HG03469 (cell line): ENCODE measurements around the gene TIPARP.
"Not testable (repeated sequence)": the region's sequence is repeated elsewhere in the genome, so short reads cannot be mapped to it uniquely, and the experiment has no call there.

Source experiments
- ATAC-seq: cut with Tn5 transposase; IDR thresholded peaks from one replicate; pipeline ENCODE4 v1.9.1; 2021; ENCODE audit warnings: mild to moderate bottlenecking, moderate library complexity, moderate number of reproducible peaks; ENCODE audit not compliant: unreplicated experiment

Gene TIPARP

GRCh38 chr3:156737049-156737448 is 62.7 kb downstream of the TIPARP start:
- not testable (repeated sequence) for ATAC-seq

DNA sequence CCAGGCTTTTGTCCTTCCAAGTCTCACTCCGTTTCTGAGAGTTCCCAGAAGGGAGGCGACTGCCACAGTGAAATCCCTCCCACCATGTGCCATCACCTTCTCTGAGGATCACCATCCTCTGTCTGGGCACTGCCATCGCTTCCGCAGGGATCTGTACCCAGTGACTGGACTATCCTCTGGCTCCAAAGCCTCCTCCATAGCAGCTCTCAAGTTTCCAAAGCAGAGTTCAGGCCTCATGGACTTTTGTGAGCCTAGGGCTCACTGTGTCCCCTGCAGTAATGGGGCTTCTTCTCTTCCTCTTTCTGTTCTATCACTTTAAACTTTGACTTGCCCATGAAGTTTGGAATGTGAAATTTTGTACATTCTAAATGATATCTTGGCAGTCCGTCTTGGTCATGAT is 63.9 kb downstream of the TIPARP start:
- ATAC-seq: no peak

GRCh38 chr3:156739976-156740375 is 65.6 kb downstream of the TIPARP start:
- ATAC-seq: no peak

DNA sequence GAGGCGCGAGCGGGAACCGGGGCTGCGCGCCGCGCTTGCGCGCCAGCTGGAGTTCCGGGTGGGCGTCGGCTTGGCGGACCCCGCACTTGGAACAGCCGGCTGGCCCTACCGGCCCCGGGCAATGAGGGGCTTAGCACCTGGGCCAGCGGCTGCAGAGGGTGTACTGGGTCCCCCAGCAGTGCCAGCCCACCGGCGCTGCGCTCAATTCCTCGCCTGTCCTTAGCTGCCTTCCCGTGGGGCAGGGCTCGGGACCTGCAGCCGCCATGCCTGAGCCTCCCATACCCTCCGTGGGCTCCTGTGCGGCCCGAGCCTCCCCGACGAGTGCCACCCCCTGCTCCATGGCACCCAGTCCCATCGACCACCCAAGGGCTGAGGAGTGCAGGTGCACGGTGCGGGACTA is 66.2 kb downstream of the TIPARP start:
- ATAC-seq: not testable (repeated sequence)

DNA sequence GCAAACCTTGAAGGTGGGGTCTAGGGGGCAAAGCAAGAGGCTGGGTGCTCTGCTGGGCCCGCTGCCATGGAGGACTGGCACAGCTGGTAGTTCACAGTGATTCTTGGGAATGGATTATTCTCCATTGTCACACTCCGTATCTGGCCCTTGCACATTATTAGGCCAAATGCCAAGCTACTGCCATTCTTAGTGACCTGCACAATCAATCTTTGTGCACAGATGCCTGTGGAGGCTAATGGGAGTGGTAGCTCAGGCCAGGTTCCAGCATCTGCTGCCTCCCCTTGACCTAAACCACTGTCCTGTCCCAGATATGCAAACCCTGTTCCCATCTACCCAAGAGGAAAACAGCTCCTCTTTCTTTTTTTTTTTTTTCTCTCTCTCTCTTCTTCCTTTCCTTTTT is 67.5 kb downstream of the TIPARP start:
- no peak for ATAC-seq

DNA sequence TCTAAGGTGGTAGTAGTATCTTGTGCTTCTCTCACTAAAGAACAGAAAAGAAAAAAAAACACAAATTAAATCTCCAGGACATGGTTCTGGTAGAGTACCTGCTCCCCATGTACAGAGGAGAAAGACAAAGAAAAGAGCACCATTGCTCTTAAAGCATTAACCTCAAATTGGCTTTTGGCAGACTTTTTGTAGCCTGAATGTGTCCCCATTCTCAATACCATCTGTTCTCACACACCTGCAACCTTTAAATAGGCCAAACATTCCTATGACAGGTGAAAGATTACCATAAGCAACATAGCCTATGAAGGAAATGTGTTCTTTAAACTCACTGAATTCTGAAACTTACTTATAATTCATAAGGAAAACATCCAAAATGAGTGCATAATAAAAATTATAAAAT is 68.0 kb downstream of the TIPARP start:
- ATAC-seq: no peak

DNA sequence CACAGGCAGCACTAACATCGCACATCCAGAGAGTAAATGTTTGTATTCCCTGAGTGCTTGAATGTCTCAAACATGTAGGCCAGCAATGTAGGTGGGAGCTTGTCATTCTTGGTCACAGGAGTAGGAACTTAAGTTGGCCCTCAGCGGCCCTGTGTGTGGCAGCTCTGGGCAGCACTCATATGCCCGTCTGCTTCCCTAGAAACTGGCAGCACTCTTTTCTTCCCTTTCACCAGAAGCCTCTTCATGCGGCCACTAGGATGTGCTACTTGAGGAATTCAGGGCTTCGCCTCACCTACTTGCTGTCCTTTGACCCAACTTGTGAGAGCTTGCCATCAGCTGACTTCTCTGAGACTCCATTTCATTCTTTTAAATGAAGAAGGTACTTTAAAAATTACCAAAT is 69.5 kb downstream of the TIPARP start:
- ATAC-seq: no peak

GRCh38 chr3:156744631-156745030 is 70.2 kb downstream of the TIPARP start:
- ATAC-seq: no peak

- no peak for ATAC-seq
Measured at GRCh38 chr3:156745766-156746165, 71.4 kb downstream of the TIPARP start.

DNA sequence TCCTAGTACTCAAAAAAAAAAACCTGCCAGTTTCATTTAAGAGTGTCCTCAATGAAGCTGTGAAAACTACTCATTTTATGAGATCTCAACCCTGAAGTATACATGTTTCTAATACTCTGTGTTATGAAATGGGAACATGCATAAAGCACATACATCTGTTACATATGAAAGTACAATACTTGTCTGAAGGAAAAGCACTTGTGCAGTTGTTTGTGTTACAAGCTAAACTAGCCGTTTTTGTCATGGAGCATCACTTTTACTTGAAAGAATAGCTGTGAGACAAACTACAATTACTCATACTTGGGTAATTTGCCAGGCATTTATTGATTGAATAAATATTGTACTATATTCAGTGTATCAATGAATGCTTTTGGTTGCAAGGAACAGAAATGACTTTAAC is 72.7 kb downstream of the TIPARP start:
- no peak for ATAC-seq

GRCh38 chr3:156749244-156749643 is 74.9 kb downstream of the TIPARP start:
- no peak for ATAC-seq

DNA sequence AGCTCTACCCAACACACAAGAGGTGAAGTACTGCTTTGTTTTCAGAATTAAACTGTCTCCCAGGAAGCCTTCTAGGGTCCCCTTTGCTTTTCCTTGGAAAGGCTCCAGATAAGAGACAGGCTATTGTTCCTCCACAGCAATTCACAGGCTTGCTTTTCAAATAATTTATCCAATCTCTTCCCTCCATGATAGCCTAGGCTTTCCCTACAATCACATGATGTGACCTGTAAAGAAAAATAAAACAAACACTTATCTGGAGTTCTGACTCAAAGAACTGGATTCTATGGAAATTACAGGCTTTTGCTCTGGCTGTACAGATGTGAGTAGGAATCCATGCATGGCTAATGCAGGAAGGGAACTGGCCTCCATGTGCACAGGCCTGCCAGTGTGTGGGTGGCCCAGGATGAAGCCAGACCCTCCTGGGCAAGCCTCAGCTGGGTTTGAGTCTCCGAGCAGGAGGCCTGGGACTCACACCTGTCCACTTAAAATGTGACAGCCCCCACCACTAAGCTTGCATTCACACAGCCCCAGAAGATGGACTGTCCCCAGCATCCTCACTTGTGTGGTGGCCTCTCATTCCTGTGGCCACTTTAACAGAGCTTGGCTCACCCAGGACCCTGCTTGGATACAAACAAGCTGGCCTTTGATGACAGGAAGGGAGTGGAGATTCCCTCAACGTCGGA is 75.9 kb downstream of the TIPARP start:
- ATAC-seq: no peak

DNA sequence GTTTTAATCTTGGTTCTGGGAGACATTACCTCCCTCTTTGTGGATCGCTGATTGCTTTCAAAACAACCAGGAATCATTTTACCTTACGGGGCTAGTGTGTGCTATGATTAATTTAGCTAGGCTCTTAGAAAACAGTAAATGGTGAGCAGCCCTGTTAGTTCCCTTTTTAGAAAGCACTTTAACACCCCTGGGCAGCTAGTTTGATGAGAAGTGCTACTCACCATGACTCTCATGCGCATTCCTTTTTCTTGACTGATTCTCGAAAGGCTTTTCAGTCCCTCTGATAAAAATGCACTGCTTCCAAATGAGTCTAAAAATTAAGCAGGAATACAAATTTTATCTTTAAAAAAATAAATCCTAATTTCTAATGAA is 76.5 kb downstream of the TIPARP start:
- no peak for ATAC-seq

- no peak for ATAC-seq
Measured at GRCh38 chr3:156751461-156752025, 77.2 kb downstream of the TIPARP start.
